Neural cell (in vitro differentiated cells): ENCODE data around the gene PCOLCE2. TPM values are rescaled to one million over a fixed set of nuclear protein-coding genes. Genes with fewer than 3 reads are reported as not detected.

Experiments
- H2AFZ ChIP-seq: fragments of 200-600, 300-800 bp; sonication (generic), shearing (Covaris generic); 2 replicates; pipeline ENCODE4 v1.6.0; 2014; ENCODE audit warnings: low read depth, mild to moderate bottlenecking, antibody characterized with exemption, low read length, moderate library complexity
- H3F3A ChIP-seq: fragments of 200-600 bp; shearing (Covaris generic); 2 replicates; pipeline ENCODE4 v1.6.1; 2016; ENCODE audit warnings: mild to moderate bottlenecking, moderate library complexity, mixed read lengths, antibody characterized with exemption, low read length; ENCODE audit not compliant: insufficient read depth, poor library complexity, severe bottlenecking
- H3K27ac ChIP-seq: fragments of 200-600, 300-800 bp; sonication (generic), shearing (Covaris generic); 2 replicates; pipeline ENCODE4 v1.5.1; 2014; ENCODE audit warnings: mild to moderate bottlenecking, low read length, moderate library complexity
- H3K27me3 ChIP-seq: fragments of 300-800, 200-600 bp; sonication (generic), shearing (Covaris generic); 2 replicates; pipeline ENCODE4 v1.6.0; 2014; ENCODE audit warnings: mild to moderate bottlenecking, low read depth, low read length, moderate library complexity; ENCODE audit not compliant: insufficient read depth
- H3K36me3 ChIP-seq: fragments of 300-800, 200-600 bp; sonication (generic), shearing (Covaris generic); 2 replicates; pipeline ENCODE4 v1.5.1; 2014; ENCODE audit warnings: mild to moderate bottlenecking, antibody characterized with exemption, low read length, moderate library complexity; ENCODE audit not compliant: insufficient read depth
- H3K4me2 ChIP-seq: fragments of 300-800, 200-600 bp; sonication (generic), shearing (Covaris generic); 2 replicates; pipeline ENCODE4 v1.6.0; 2014; ENCODE audit warnings: mild to moderate bottlenecking, low read length
- H3K4me3 ChIP-seq: fragments of 300-800, 200-600 bp; sonication (generic), shearing (Covaris generic); 2 replicates; pipeline ENCODE4 v1.5.1; 2014; ENCODE audit warnings: mild to moderate bottlenecking, low read length, moderate library complexity
- H3K79me2 ChIP-seq: fragments of 200-600 bp; shearing (Covaris generic); replicated peaks from 2 replicates; pipeline ENCODE4 v1.6.0; 2014; ENCODE audit warnings: mild to moderate bottlenecking, low read length, moderate library complexity; ENCODE audit not compliant: insufficient read depth
- H3K9ac ChIP-seq: fragments of 300-800, 200-600 bp; sonication (generic), shearing (Covaris generic); 2 replicates; pipeline ENCODE4 v1.6.1; 2016; ENCODE audit warnings: mild to moderate bottlenecking, low read length, mixed read lengths
- H3K9me2 ChIP-seq: fragments of 200-600 bp; shearing (Covaris generic); 2 replicates; pipeline ENCODE4 v1.6.1; 2016; ENCODE audit warnings: mild to moderate bottlenecking, low read length, mixed read lengths; ENCODE audit not compliant: insufficient read depth
- H3K9me3 ChIP-seq: fragments of 200-600, 300-800 bp; sonication (generic), shearing (Covaris generic); 2 replicates; pipeline ENCODE4 v1.6.1; 2016; ENCODE audit warnings: mild to moderate bottlenecking, mixed run types, low read length, moderate library complexity, mixed read lengths
- H4K20me1 ChIP-seq: fragments of 200-600 bp; shearing (Covaris generic); 2 replicates; pipeline ENCODE4 v1.6.1; 2016; ENCODE audit warnings: mild to moderate bottlenecking, mixed run types; ENCODE audit not compliant: insufficient read depth
- MXI1 ChIP-seq: fragments of 450-650 bp; conservative IDR thresholded peaks from 2 replicates; pipeline ENCODE4 v1.6.1; 2014; ENCODE audit warnings: antibody characterized with exemption, mild to moderate bottlenecking; ENCODE audit not compliant: poor library complexity, severe bottlenecking
- TAF1 ChIP-seq: IDR thresholded peaks from 2 replicates; pipeline ENCODE4 v1.6.1; 2012; ENCODE audit warnings: low read depth
- polyA plus RNA-seq: library from polyadenylated mRNA; depleted of rRNA; stranded (reverse); fragments of >200 nt; gene quantifications from 2 replicates; pipeline ENCODE4 v1.2.3, GENCODE V29; 2014
- small RNA-seq, 3 experiments: library from RNA; depleted of rRNA; stranded (forward); fragments of <200 nt; gene quantifications; one replicate each; pipeline ENCODE3, GENCODE V24; 2012

Gene PCOLCE2
- polyA plus RNA-seq, 1 donor from 2014 or later = 29.2 TPM

- no peaks in the 10 kb centered on the region for H3K27me3 ChIP-seq
- H3K36me3 ChIP-seq = peaks cover 13% of the 10 kb centered on the region
- H3K9me2 ChIP-seq = no peaks in the 10 kb centered on the region
- no peak overlapping the region for H2AFZ ChIP-seq
- no peaks in the 10 kb centered on the region for H4K20me1 ChIP-seq
- no peak for TF ChIP-seq TAF1
- no peak for TF ChIP-seq MXI1
- no peak overlapping the region for H3K27ac ChIP-seq
- no peaks in the 10 kb centered on the region for H3K9me3 ChIP-seq
- no peaks in the 10 kb centered on the region for H3F3A ChIP-seq
- H3K4me3 ChIP-seq = no peak overlapping the region
- no peak overlapping the region for H3K9ac ChIP-seq
- no peaks in the 10 kb centered on the region for H3K79me2 ChIP-seq
- H3K4me2 ChIP-seq = no peak overlapping the region
These were observed 120.5 kb downstream of the PCOLCE2 start for GRCh38 chr3:142768338-142768737.

Small RNAs within 50 kb of the gene (small RNA-seq; reads per million reads assigned to genes)
- gene RNU7-47P = 0 reads per million in 3 experiments

Other genes with a start within 250 kb of the PCOLCE2 start
- gene TRPC1, start 165.0 kb downstream of the PCOLCE2 start, polyA plus RNA-seq = 37.2 and 74.5 TPM in 2 replicates
- gene PAQR9, start 74.6 kb upstream of the PCOLCE2 start, polyA plus RNA-seq = 0.24 and 0.28 TPM in 2 replicates
- gene U2SURP, start 112.5 kb upstream of the PCOLCE2 start, polyA plus RNA-seq = 139 and 159 TPM in 2 replicates
- gene CHST2, start 230.7 kb upstream of the PCOLCE2 start, polyA plus RNA-seq = 5.0 and 7.7 TPM in 2 replicates